ENCODE measurements around the gene MON2. TPM values are rescaled to one million over a fixed set of nuclear protein-coding genes. Genes with fewer than 3 reads are reported as not detected.
A peak's percentile ranks its signal among the peaks of the same experiment; 100 is the strongest.
"Not testable (repeated sequence)": the region's sequence is repeated elsewhere in the genome, so short reads cannot be mapped to it uniquely, and the experiment has no call there.

MON2 gene, protein sequence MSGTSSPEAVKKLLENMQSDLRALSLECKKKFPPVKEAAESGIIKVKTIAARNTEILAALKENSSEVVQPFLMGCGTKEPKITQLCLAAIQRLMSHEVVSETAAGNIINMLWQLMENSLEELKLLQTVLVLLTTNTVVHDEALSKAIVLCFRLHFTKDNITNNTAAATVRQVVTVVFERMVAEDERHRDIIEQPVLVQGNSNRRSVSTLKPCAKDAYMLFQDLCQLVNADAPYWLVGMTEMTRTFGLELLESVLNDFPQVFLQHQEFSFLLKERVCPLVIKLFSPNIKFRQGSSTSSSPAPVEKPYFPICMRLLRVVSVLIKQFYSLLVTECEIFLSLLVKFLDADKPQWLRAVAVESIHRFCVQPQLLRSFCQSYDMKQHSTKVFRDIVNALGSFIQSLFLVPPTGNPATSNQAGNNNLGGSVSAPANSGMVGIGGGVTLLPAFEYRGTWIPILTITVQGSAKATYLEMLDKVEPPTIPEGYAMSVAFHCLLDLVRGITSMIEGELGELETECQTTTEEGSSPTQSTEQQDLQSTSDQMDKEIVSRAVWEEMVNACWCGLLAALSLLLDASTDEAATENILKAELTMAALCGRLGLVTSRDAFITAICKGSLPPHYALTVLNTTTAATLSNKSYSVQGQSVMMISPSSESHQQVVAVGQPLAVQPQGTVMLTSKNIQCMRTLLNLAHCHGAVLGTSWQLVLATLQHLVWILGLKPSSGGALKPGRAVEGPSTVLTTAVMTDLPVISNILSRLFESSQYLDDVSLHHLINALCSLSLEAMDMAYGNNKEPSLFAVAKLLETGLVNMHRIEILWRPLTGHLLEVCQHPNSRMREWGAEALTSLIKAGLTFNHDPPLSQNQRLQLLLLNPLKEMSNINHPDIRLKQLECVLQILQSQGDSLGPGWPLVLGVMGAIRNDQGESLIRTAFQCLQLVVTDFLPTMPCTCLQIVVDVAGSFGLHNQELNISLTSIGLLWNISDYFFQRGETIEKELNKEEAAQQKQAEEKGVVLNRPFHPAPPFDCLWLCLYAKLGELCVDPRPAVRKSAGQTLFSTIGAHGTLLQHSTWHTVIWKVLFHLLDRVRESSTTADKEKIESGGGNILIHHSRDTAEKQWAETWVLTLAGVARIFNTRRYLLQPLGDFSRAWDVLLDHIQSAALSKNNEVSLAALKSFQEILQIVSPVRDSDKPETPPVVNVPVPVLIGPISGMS (N-terminal part only)
- 5.8 and 8.9 TPM in 2 replicates for polyA plus RNA-seq (2014; cell fraction: cytosol; rRNA removed)
- polyA plus RNA-seq (2014; cell fraction: nucleus; rRNA removed): 36.7 and 40.4 TPM in 2 replicates

DNA sequence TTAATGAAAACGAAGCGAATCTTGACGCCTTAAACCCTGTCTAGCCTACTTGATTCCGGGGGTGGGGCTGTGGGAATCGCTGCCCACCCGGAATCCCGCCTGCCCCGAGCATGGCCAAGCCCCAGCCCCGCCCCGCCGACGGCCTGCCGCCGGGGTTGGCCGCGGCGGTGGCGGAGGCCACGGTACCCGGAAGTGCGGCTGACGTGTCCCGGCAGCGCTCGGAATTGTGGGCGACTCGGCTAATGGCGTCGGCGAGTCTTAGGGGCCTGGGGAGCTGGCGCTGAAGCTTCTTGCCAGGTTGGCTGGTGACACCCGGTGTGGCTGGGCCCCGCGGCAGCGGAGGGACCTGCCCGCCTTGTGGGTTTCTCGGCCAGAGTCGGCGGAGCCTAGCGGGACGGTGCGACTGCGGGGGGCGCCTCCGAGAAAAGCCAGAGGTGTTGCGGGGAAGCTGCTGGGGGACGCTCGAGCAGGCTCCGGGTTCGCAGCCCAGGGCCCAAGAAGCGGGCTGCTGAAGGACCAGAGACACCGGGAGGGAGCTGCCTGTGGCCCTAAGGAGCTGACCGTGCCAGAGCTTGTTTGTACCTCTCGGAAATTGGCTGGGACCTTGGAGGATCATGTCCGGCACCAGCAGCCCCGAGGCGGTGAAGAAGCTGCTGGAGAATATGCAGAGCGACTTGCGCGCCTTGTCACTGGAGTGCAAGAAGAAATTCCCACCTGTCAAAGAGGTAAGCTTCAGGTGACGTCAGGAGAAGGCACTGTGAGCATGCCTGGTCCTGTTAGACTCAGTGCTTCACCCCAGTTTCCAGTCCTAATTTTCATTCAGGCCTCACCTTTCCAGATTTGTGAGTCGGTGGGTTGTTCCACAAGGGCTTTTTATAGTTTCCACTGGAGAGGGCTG, at the start of gene MON2:
Gene MON2, plus strand, starts transcription at position 233 of the 898 bp plus-strand sequence. Its CDS starts 382 bp downstream, at position 615.
- peak; percentile 80 for DNase-seq (ENCODE audit: low spot score)

DNA sequence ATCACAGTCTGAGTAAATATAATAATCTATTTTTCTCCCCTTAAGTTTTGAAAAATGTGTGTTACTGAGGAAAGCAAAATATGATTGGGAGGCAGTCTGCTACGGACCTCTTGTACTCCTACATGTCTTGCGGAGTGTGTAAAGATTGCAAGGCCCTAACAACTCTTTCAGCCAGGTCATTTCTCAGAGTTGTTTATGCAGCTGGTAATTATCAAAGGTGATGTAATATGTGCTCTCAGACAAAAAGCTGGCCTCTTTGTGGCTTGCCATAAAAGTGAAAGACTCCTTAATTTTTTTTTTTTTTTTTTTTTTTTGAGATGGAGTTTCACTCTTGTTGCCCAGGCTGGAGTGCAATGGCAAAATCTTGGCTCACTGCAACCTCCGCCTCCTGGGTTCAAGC, 40.5 kb upstream of the MON2 start:
- DNase-seq (ENCODE audit: low spot score): no peak

DNA sequence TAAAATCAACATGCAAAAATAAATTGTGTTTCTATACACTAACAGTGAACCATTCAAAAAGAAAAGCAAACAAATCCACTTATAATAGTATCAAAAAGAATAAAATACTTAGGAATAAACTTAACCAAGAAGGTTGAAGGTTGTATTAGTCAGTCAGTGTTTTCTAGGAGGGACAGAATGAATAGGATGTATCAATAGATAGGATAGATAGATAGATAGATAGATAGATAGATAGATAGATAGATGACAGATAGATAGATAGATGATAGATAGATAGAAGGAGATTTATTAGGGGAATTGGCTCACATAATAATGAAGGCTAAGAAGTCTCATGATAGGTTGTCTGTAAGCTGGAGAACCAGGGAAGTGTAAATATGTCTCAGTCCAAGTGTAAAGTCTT, 37.2 kb upstream of the MON2 start:
- DNase-seq (ENCODE audit: low spot score): no peak

DNA sequence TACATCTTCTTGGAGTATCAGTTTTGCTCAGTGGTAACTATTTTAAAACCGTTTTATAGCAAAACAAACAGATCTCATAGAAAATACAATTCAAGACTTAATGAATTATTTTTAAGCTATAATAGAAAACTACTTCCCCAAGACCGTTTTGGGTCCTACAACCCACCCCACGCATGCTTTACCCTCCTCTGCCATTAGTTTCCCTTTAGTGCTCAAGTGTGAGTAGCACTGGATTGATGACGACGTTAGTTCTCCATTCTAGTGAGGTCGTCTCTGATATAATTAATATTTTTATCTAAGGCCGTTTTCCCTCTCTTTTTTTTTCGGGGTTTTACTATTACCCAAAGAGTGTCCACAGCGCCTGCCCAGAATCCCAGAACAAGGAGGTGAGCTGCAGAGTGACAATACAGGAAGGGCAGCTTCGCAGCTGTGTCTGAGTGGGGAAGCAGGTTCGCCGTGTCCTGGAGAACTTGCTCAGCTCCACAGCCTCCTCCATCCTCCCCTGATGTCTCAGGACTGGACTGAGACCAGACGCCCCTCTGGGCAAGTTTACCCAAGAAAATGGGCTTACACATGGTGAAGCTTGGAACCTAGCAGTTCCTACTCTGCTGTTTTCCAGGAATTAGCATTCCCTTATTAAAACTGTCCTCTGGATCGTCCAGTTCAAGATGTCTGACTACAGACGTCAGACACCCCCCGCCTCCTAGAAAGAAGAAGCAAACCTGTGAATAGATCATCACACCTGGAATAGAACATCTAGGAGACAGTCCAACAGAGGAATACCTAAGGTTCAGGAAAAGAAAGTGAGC, 31.9 kb upstream of the MON2 start:
- peak; percentile 11 for DNase-seq (ENCODE audit: low spot score)

DNA sequence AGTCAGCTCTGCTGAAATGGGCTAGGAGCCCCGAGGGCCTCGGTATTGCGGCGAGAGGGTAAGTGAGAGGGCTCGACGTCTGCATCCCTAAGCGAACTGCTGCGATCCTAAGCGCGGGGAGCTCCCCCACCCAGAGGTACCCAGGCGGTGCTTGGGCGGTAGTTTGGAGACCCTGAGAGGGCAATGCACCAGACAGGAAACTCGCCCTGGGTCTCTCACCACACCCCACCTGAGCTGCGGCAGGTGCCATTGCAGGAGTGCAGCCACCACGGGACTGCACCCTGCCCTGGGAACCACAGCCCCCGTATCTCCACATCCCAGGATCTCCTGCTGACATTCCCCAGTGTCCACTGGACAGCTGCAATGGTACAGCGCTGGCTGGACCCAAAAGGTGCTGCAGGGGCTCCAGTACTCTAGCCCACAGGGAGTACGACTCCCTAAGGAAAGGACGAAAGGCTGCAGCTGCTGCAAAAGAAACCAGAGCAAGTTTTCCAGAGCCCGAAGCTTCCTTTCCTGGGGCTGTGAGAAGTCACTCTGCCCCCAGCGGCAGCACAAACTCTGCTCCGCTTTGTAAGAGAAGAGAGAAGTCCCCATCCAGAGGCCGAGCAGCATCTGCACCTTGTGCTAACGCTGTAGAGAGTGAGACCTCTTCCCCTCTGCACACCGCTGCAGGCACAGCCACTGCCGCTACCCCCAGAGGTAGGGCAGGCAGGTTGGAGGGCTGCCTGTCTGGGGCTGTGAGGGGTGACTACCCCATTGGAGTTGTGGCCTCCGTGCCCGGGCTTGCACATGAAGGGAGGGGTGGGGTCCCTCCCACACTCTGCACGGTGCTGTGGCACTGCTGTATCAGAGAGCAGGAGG, 31.1 kb upstream of the MON2 start:
- peak; percentile 77 for DNase-seq (ENCODE audit: low spot score)

DNA sequence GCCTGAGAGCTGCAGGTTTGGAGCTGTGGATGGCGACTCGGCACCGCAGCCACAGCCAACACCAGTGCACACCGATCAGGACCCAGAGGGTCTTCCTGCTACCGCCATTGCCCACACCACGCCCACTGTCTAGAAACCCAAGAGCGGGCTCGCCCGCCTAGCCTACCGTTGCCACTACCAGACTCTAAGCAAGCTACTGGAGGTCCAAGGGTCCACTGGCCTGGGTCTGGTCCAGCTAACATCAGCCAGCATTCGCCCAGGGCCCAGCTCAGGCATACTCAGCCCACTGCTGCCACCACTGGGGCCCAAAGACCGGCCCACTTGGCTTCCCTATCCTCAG, 30.5 kb upstream of the MON2 start:
- DNase-seq (ENCODE audit: low spot score): no peak

DNA sequence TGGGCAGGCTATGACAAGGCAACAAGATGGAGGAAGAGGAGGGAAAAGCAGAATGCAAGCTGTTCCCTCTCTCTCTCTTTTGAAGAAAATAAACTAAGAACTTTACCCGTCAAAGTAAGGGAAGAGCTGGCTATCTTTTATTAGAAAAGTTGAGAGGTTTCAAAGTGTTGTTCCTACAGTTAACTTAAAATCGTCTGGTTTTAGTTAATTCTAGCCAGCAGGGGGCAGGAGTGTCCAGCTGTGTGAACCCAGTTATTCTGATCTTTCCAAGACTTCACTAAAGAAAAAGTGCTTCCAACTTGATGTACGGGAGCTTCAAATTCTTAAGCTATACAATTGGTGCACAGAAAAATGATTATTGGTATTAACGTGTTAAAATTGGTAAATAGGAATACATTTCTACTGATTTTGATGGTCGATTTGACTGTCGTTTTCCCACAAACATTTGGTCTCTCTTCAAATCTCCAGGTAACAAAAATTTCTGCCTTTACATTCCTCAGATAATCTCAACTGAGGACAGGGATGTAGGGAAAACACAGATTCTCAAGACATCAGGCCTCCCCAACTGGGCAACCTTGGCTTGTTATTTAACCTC, 28.4 kb upstream of the MON2 start:
- DNase-seq (ENCODE audit: low spot score): peak; percentile 47

DNA sequence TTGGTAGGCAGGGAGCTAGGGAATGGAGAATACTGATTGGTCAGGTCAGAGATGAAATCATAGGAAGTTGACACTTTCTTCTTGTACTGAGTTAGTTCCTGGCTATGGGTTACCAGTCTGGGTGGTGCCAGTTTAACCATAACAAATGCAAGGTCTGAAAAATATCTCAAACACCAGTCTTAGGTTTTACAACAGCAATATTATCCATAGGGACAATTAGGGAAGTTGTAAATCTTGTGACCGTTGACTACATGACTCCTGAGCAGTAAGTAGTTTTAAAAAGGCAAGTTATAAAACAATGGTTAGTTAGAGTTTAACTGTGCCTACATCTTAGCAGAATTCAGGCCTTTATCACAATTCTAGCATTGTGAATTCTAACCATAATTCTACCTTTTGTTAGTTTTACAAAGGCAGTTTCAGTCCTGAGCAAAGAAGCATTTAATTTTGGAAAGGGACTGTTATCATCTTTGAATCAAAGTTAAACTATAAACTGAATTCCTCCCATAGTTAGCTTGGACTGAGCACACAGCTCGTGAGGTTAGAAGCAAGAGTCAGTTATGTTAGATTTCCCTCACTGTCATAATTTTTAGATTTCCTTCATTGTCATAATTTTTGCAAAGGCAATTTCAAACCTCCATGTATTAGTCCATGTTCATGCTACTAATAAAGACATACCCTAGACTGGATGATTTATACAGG, 19.7 kb upstream of the MON2 start:
- DNase-seq (ENCODE audit: low spot score): no peak

DNA sequence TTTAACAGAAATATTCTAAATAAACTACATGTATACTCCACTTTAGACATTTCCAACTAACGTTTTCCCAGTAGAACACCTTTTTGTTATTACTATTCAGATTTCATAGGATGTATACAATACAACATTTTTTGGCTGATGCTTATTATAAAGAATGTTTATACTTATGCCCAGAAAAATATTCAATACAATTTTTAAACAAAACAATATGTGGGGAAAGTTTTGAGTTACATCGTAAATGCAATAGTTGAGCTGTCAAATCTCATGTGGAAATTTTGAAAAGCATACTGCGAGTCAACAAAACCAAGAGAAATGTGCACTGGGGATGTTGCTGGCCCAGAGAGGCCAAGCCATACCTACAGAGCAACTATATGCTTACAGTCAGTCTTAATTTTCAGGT, 18.2 kb upstream of the MON2 start:
- no peak for DNase-seq (ENCODE audit: low spot score)

DNA sequence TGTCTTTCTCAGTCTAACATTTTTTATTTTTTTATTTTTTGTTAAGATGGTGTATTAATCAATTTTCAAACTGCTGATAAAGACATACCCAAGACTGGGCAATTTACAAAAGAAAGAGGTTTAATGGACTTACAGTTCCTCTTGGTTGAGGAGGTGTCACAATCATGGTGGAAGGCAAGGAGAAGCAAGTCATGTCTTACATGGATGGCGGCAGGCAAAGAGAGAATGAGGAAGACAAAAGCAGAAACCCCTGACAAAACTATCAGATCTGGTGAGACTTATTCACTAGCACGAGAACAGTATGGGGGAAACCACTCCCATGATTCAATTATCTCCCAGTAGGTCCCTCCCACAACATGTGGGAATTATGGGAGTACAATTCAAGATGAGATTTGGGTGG, 11.2 kb upstream of the MON2 start:
- not testable (repeated sequence) for DNase-seq (ENCODE audit: low spot score)

DNA sequence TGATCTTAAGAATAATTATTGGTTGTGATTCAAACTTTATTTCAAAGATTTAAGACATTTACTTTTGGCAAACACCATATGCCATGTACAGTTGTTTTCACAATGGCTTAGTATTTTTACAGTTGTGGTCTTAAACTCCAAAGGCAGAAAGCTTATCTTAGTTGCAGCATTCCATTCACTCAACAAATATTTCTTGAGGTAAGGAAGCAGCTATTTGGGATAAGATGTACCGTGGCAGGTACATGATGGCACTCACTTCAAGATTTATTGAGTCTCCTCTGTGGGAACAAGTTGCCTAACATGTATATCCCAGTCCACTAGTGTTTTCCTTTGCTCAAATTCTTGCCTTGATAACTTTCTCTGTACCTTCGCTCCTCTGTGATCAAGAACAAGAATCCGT, 8.0 kb upstream of the MON2 start:
- no peak for DNase-seq (ENCODE audit: low spot score)

DNA sequence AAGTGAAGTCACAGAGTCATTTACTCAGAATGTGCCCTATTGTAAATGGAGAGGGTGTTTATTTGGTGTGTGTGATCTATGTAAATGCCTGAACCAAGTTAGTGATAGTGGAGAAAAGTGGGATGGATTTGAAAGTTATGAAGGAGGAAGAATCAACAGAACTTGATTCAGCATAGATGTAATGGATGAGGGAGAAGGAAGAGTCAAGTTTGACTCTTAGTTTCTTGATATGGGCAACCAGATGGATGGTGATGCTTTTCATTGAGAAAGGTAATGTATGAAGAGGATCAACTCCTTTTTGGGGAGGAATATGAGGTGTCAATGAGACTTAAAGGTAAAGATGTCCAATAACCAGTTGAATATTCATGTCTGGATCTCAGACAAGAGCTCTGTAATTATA, 6.7 kb upstream of the MON2 start:
- no peak for DNase-seq (ENCODE audit: low spot score)

DNA sequence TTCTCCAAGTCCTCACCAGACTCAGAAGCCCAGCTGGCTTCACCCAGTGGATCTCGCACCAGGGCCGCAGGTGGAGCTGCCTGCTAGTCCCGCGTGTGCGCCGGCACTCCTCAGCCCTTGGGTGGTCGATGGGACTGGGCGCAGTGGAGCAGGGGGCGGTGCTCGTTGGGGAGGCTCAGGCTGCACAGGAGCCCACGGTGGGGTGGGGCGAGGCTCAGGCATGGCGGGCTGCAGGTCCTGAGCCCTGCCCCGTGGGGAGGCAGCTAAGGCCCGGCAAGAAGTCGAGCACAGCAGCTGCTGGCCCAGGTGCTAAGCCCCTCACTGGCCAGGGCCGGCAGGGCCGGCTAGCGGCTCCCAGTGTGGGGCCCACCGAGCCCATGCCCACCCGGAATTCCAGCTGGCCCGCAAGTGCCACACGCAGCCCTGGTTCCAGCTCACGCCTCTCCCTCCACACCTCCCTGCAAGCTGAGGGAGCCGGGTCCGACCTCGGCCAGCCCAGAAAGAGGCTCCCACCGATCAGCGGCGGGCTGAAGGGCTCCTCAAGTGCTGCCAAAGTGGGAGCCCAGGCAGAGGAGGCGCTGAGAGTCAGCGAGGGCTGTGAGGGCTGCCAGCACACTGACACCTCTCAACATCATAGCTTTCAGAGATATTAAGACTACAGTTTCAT, 5.3 kb upstream of the MON2 start:
- DNase-seq (ENCODE audit: low spot score): not testable (repeated sequence)

DNA sequence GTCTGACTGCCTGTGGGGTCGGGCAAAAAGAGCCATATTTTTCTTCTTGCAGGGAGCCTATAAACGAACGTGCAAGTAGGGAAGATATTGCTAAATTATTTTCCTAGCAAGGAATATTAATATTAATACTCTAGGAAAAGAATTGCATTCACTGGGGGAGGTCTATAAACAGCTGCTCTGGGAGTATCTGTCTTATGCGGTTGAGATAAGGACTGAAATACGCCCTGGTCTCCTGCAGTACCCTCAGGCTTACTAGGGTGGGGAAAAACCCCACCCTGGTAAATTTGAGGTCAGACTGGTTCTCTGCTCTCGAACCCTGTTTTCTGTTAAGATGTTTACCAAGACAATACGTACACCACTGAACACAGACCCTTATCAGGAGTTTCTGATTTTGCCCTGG, 3.4 kb upstream of the MON2 start:
- not testable (repeated sequence) for DNase-seq (ENCODE audit: low spot score)

DNA sequence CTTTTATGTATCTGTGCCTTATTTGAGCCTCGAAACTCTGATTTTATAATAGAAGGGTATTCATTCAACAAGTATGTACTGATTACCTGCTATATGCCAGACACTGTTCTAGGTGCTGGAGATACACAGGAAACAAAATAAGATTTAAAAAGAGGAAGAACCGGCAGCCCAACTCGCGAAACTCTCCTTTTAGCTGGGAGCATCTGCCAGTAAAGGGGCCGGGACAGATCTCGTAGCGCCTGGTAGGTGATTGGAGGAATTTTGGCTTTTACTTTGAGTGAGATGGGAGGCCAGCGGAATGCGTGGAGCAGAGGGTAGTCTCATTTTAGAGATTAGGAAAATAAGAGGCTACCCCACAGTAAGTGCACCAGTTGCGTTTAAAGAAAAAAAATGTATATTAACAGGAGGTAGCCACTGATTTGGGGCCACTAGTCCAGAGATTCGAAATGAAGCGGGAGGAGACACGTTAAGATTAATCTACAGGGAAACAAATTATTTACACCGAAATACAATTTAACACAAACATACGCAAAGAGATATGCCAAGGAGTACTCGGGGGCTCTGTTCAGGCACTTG, 520 bp upstream of the MON2 start:
- DNase-seq (ENCODE audit: low spot score): peak; percentile 21

DNA sequence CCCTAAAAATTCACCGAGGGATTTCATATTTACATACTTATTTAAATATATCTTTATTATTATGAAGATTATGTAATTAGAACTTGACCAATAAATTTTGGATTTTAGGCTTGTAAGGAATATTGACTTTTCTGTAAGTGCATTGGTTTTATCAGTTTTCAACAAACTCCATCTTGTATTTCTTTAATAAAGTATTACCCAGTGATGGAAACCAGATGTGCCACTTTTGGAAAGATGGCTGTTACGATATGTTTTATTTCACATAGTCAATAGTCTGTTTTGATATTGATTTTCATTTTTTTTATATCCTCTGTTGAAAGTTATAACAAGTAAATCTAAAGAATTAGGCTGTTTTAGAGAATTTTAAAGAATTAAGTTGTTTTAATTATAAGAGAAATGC, 1.8 kb downstream of the MON2 start:
- DNase-seq (ENCODE audit: low spot score): no peak

DNA sequence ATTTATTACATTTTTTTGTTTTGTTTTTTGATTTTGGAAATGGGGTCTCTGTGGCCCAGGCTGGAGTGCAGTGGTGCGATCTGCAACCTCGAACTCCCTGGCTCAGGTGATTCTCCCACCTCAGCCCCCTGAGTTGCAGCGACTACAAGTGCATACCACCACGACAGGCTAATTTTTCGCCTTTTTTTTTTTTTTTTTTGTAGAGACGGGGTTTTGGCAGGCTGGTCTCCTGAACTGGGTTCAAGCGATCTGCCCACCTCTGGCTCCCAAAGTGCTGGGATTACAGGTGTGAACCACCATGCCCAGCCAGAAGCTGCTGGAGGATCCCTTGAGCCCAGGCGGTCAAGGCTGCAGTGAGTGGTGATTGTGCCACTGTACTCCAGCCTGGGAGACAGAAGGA, 2.3 kb downstream of the MON2 start:
- DNase-seq (ENCODE audit: low spot score): no peak

Measured in SK-N-DZ (cell line).